ENCODE results near the gene ZNF638. TPM values are rescaled to one million over a fixed set of nuclear protein-coding genes. Genes with fewer than 3 reads are reported as not detected.

The ZNF638 gene
- total and polyA plus RNA-seq, 4 donors: 24.8 to 151 (median 56.1) TPM

GRCh38 chr2:71346065-71346464 lies 14.5 kb downstream of the ZNF638 start:
- no peak for DNase-seq (ENCODE audit: low spot score)
- H3K27me3 ChIP-seq (ENCODE audit: control insufficient read depth in 4 of 4, insufficient read depth in 4 of 4, low read length in 3 of 4): no peaks in the 10 kb centered on the region
- WGBS: 99% methylated on average over 2 of the region's 2 CpGs
- no peak overlapping the region for H3K27ac ChIP-seq (ENCODE audit: low read depth in 1 of 2, low read length in 2 of 2)
- H3K36me3 ChIP-seq (ENCODE audit: control insufficient read depth in 4 of 4, insufficient read depth in 3 of 4, low read depth in 1 of 4, low read length in 3 of 4): peaks cover 3 to 21% (median 20%) of the 10 kb centered on the region in 4 donors
- H3K9me3 ChIP-seq (ENCODE audit: control insufficient read depth in 4 of 4, low read length in 3 of 4): no peaks in the 10 kb centered on the region
- H3K4me3 ChIP-seq (ENCODE audit: low read depth in 1 of 3, low read length in 3 of 3): no peak overlapping the region
- no peak overlapping the region for H3K9ac ChIP-seq (ENCODE audit: low read depth in 1 of 2, low read length in 2 of 2)
- peaks cover 2 to 10% (median 6%) of the 10 kb centered on the region in 4 donors for H3K4me1 ChIP-seq (ENCODE audit: control insufficient read depth in 4 of 4, insufficient read depth in 4 of 4, low read length in 3 of 4)
- TF ChIP-seq ZBTB33 (IDR thresholded peaks at IDR 0.05) (no peak), SP1 (IDR thresholded peaks at IDR 0.05) (no peak)

- Histone ChIP-seq H3K9me3 (ENCODE audit: control insufficient read depth in 4 of 4, low read length in 3 of 4) (no peaks in the 10 kb centered on the region), H3K4me3 (ENCODE audit: low read depth in 1 of 3, low read length in 3 of 3) (no peak overlapping the region), H3K4me1 (ENCODE audit: control insufficient read depth in 4 of 4, insufficient read depth in 4 of 4, low read length in 3 of 4) (peaks cover 0 to 4% (median 2%) of the 10 kb centered on the region in 4 donors), H3K9ac (ENCODE audit: low read depth in 1 of 2, low read length in 2 of 2) (no peak overlapping the region), H3K27me3 (ENCODE audit: control insufficient read depth in 4 of 4, insufficient read depth in 4 of 4, low read length in 3 of 4) (no peaks in the 10 kb centered on the region), H3K36me3 (ENCODE audit: control insufficient read depth in 4 of 4, insufficient read depth in 3 of 4, low read depth in 1 of 4, low read length in 3 of 4) (peaks cover 3 to 22% (median 20%) of the 10 kb centered on the region in 4 donors), H3K27ac (ENCODE audit: low read depth in 1 of 2, low read length in 2 of 2) (no peak overlapping the region)
- DNase-seq (ENCODE audit: low spot score): no peak
- TF ChIP-seq REST (IDR thresholded peaks at IDR 0.05): peak; percentile 97
- no peak for TF ChIP-seq NR2F2 (IDR thresholded peaks at IDR 0.05)
Observed at GRCh38 chr2:71347517-71347916, 15.9 kb downstream of the ZNF638 start.

- H3K9ac ChIP-seq (ENCODE audit: low read depth in 1 of 2, low read length in 2 of 2): no peak overlapping the region
- H3K27me3 ChIP-seq (ENCODE audit: control insufficient read depth in 4 of 4, insufficient read depth in 4 of 4, low read length in 3 of 4): no peaks in the 10 kb centered on the region
- peaks cover 0 to 2% (median 2%) of the 10 kb centered on the region in 4 donors for H3K4me1 ChIP-seq (ENCODE audit: control insufficient read depth in 4 of 4, insufficient read depth in 4 of 4, low read length in 3 of 4)
- TF ChIP-seq RXRA (IDR thresholded peaks at IDR 0.05) (no peak), CTCF (IDR thresholded peaks at IDR 0.05; ENCODE audit: low read depth, low read length, missing input control) (no peak), MAX (IDR thresholded peaks at IDR 0.05) (no peak), EGR1 (IDR thresholded peaks at IDR 0.05; ENCODE audit: low read depth in 2 of 2) (no peak), GABPA (IDR thresholded peaks at IDR 0.05 in 1 of 2, conservative IDR thresholded peaks at IDR 0.05 in 1 of 2) (no peak), NR2F2 (IDR thresholded peaks at IDR 0.05) (no peak), FOXA2 (IDR thresholded peaks at IDR 0.05) (no peak), REST (IDR thresholded peaks at IDR 0.05) (peak; percentile 99)
- no peak overlapping the region for H3K27ac ChIP-seq (ENCODE audit: low read depth in 1 of 2, low read length in 2 of 2)
- H3K36me3 ChIP-seq (ENCODE audit: control insufficient read depth in 4 of 4, insufficient read depth in 3 of 4, low read depth in 1 of 4, low read length in 3 of 4): peaks cover 3 to 26% (median 20%) of the 10 kb centered on the region in 4 donors
- DNase-seq (ENCODE audit: low spot score): no peak
- 97% methylated on average over 3 of the region's 3 CpGs for WGBS
- no peaks in the 10 kb centered on the region for H3K9me3 ChIP-seq (ENCODE audit: control insufficient read depth in 4 of 4, low read length in 3 of 4)
- H3K4me3 ChIP-seq (ENCODE audit: low read depth in 1 of 3, low read length in 3 of 3): no peak overlapping the region
Observed at GRCh38 chr2:71348302-71348701, 16.7 kb downstream of the ZNF638 start.
